Measurements from ENCODE around the gene GRIK4. TPM values are rescaled to one million over a fixed set of nuclear protein-coding genes. Genes with fewer than 3 reads are reported as not detected.

Gene GRIK4
- total RNA-seq, 1 donor from 2014 or later: not detected

DNA sequence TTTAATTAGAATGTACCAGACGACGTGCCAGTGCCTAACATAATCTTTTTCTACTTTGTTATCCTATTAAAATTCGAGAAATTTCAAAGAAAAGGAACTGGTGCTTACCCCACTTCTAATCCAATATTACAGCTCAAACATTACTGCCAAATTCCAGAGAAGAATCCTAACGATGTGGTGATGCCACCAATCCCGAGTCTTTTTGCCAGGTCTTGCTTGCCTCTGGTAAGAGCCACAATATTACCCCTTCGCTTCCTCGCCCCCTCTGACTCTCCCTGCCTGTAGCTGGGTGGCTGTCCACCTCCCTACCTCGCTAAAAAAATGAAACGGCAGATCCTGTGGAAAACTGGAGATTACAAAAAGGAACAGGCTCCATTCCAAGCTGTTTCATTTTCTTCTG is 462.9 kb downstream of the GRIK4 start:
- H3K4me3 Mint-ChIP-seq (ENCODE audit: low read depth): no peak overlapping the region
- peaks cover 4% of the 10 kb centered on the region for H3K4me1 Mint-ChIP-seq (ENCODE audit: low read depth)
- H3K27ac Mint-ChIP-seq: no peak overlapping the region
- no peak for DNase-seq (ENCODE audit: low spot score, unreplicated experiment)
- H3K36me3 Mint-ChIP-seq (ENCODE audit: insufficient read depth): no peaks in the 10 kb centered on the region
- H3K9me3 Mint-ChIP-seq (ENCODE audit: low read depth): no peaks in the 10 kb centered on the region
- H3K27me3 Mint-ChIP-seq: peaks cover 46% of the 10 kb centered on the region
- TF ChIP-seq, protein P1, sequence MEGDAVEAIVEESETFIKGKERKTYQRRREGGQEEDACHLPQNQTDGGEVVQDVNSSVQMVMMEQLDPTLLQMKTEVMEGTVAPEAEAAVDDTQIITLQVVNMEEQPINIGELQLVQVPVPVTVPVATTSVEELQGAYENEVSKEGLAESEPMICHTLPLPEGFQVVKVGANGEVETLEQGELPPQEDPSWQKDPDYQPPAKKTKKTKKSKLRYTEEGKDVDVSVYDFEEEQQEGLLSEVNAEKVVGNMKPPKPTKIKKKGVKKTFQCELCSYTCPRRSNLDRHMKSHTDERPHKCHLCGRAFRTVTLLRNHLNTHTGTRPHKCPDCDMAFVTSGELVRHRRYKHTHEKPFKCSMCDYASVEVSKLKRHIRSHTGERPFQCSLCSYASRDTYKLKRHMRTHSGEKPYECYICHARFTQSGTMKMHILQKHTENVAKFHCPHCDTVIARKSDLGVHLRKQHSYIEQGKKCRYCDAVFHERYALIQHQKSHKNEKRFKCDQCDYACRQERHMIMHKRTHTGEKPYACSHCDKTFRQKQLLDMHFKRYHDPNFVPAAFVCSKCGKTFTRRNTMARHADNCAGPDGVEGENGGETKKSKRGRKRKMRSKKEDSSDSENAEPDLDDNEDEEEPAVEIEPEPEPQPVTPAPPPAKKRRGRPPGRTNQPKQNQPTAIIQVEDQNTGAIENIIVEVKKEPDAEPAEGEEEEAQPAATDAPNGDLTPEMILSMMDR (IDR thresholded peaks at IDR 0.05; ENCODE audit: unreplicated experiment): no peak

DNA sequence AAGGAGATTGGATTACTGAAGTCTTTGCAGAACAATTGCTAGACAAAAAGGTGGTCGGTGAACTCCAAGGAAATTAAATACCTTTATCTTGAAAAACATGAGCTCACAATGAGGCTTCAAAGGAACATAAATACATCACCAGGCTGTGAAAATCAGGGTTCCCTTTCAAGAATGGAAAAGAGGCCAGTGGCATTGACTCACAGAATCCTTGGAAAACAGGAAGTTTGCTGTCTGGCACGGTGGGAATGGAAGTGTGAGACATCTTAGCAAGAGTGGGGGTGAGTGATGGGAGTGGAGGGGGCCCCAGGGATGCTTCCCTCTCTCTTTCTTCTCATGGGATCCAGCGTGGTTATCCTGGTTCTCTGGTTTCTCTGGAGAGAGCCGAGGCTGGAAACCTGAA is 463.4 kb downstream of the GRIK4 start:
- Mint-ChIP-seq H3K9me3 (ENCODE audit: low read depth) (no peaks in the 10 kb centered on the region), H3K27ac (no peak overlapping the region), H3K4me1 (ENCODE audit: low read depth) (peaks cover 4% of the 10 kb centered on the region), H3K4me3 (ENCODE audit: low read depth) (no peak overlapping the region), H3K27me3 (peaks cover 45% of the 10 kb centered on the region), H3K36me3 (ENCODE audit: insufficient read depth) (no peaks in the 10 kb centered on the region)
- TF ChIP-seq, protein P1 (IDR thresholded peaks at IDR 0.05; ENCODE audit: unreplicated experiment): no peak
- no peak for DNase-seq (ENCODE audit: low spot score, unreplicated experiment)

DNA sequence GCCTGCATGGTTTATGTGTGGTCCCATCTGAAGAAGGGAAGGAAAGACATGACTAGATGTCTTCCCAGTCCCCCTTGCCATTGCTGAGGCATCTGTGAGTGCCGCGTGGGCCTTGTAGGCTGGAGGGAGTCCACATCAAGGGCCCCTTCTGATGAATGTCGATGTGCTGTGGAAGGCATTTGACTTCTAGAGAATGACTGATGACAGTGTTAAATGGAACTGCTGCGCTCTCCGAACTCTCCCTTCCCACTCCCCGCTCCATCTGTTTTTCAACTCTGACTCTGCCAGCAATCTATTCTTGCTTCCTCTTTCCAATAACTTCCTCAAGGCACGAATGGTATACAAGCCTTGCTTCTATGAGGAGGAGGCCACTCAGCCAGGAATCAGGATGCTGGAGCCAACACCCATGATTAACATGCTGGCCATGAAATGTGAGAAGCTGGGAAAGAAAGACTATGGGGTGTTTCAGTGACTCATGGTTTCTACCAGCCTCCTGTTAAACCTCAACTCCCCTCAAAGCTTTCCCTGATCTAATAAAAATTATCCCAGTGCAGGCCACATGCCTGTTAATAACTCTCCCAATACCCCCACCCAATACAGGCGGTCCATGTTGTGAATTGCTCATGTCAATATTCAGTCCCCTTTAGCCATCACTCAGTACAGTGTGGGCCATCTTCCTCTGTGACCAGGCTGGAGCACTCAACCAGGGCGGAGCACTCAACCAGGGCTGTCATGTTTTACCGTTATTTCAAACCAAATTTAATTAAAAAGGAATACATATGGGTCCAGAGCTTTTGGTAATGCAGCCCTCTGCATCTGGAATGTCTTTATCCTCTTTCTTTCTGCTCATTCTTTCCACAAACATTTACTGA is 466.0 kb downstream of the GRIK4 start:
- Mint-ChIP-seq H3K9me3 (ENCODE audit: low read depth) (no peaks in the 10 kb centered on the region), H3K27me3 (peaks cover 51% of the 10 kb centered on the region), H3K4me3 (ENCODE audit: low read depth) (no peak overlapping the region), H3K4me1 (ENCODE audit: low read depth) (no peaks in the 10 kb centered on the region), H3K36me3 (ENCODE audit: insufficient read depth) (no peaks in the 10 kb centered on the region), H3K27ac (no peak overlapping the region)
- DNase-seq (ENCODE audit: low spot score, unreplicated experiment): no peak
- TF ChIP-seq, protein P1 (IDR thresholded peaks at IDR 0.05; ENCODE audit: unreplicated experiment): no peak

DNA sequence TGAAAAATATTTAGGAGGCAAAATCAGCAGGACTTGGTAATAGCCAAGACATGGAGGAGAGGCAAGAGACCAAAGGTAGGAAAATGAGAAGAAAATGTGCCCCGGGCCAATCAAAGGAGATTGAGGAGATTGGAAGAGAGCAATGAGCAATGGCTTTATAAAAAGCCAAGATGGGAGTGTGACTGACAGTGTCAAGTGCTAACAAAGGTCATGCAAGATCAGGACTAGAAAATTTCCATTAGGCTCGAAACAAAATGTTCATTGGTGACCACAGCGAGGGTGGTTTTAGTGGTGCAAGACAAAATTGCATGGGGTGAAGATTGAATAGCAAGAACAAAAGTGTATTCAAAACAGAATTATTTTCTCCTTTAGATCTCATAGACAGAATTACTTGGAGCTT is 467.2 kb downstream of the GRIK4 start:
- no peak overlapping the region for H3K27ac Mint-ChIP-seq
- H3K4me3 Mint-ChIP-seq (ENCODE audit: low read depth): no peak overlapping the region
- H3K9me3 Mint-ChIP-seq (ENCODE audit: low read depth): no peaks in the 10 kb centered on the region
- H3K36me3 Mint-ChIP-seq (ENCODE audit: insufficient read depth): no peaks in the 10 kb centered on the region
- no peaks in the 10 kb centered on the region for H3K4me1 Mint-ChIP-seq (ENCODE audit: low read depth)
- DNase-seq (ENCODE audit: low spot score, unreplicated experiment): no peak
- peaks cover 55% of the 10 kb centered on the region for H3K27me3 Mint-ChIP-seq
- TF ChIP-seq, protein P1 (IDR thresholded peaks at IDR 0.05; ENCODE audit: unreplicated experiment): no peak

DNA sequence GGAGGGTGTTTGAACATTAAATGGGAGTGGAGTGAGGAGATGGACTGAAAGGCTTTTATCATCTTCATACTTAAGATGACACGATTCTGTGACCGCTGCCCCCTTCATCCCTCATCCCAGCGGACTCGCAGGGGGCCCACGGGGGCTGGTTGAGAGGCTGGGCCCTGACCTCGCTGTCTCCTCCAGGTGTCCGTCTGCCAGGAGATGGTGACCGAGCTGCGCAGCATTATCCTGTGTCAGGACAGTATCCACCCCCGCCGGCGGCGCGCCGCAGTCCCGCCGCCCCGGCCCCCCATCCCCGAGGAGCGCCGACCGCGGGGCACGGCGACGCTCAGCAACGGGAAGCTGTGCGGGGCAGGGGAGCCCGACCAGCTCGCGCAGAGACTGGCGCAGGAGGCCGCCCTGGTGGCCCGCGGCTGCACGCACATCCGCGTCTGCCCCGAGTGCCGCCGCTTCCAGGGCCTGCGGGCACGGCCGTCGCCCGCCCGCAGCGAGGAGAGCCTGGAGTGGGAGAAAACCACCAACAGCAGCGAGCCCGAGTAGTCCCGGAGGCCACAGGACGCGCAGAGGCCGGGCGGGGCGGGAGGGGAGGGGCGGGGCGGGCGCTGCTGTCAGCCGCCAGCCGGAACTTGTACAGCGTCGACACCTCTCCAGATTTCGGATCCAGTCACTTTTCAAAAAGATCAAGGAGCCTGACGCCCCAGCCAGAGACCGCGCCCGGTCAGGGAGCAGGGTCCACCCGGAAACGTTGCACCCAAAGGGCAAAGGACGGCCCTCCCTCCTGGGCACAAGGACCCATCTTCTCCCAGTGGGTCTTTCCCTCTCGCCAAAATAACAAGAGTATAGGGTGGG is 474.4 kb downstream of the GRIK4 start:
- Mint-ChIP-seq H3K4me1 (ENCODE audit: low read depth) (peaks cover 3% of the 10 kb centered on the region), H3K4me3 (ENCODE audit: low read depth) (peak overlapping the region; percentile 60), H3K27ac (no peak overlapping the region), H3K27me3 (peaks cover 44% of the 10 kb centered on the region), H3K9me3 (ENCODE audit: low read depth) (no peaks in the 10 kb centered on the region), H3K36me3 (ENCODE audit: insufficient read depth) (no peaks in the 10 kb centered on the region)
- peak; percentile 50 for DNase-seq (ENCODE audit: low spot score, unreplicated experiment)
- TF ChIP-seq, protein P1 (IDR thresholded peaks at IDR 0.05; ENCODE audit: unreplicated experiment): peak; percentile 54
